GM19193 (cell line): Measurements from ENCODE around the gene FMN2.

Experiments used
- POLR2A ChIP-seq: IDR thresholded peaks from 4 replicates; pipeline ENCODE4 v1.6.1; 2011; ENCODE audit not compliant: insufficient read depth, insufficient read length; ENCODE audit errors: extremely low read depth

The FMN2 gene

DNA sequence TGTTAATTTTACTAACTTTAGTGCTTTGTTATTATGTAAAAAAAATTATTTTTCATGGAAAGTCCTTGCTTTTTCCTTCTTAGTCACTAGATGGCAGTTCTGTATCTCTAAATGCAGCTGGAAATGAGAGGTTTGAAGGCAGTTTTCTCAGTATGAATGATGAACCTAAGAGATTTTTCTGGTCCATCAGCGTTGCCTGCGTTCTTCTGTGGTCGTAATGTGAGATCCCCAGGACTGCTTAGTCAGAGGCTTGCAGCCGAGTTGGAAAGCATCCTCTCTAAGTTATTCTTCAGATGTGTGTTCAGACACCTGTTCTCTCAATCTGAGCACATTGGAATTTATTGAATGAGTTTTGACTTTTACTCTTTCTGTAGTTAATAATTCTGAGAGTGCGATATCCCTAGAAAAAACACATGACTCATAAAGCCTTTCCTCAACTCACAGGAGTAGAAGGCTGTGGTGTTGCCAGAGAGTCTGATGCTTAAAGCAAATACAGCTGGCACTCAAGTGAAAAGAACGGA, 99.3 kb downstream of the FMN2 start:
- TF ChIP-seq POLR2A, result no peak

DNA sequence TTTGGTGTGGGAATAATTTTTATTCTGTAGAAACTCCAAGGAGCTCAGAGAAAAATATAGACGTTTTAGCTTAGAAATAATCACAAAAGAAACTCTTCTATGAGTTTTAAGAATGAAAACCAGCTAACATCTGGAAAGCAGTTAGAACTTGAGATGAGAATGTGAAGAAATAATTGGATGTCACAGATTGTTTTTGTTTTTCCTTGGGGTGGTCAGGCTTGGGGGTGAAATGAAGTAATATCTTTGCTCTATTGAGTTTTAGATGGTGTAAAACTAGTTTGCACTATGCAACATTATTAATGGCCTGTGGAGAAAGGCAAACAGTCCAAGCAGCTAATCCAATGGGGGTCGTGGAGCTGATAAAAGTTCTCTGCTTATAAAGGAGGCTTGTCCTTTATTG, 101.2 kb downstream of the FMN2 start:
- no peak for TF ChIP-seq POLR2A

GRCh38 chr1:240193679-240194078, 102.0 kb downstream of the FMN2 start:
- no peak for TF ChIP-seq POLR2A

DNA sequence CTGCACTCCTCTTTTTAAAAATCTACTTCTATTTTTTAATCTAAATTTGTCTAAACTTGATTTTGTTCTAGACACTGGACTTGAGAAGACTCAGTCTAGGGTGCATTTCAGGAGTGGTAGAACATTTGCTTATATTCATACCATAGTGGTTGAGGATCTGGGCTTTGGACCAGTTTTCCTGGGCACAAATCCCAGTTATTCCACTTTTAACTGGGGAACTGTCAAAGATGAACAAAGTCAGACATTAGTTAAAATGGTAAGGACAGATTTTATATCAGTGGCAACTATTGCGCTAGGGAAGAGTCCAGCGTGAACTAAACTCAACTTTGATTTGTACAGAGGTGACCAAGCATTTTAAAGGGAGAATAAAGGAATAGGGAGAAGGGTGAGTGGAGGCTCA, 102.4 kb downstream of the FMN2 start:
- TF ChIP-seq POLR2A, result no peak

DNA sequence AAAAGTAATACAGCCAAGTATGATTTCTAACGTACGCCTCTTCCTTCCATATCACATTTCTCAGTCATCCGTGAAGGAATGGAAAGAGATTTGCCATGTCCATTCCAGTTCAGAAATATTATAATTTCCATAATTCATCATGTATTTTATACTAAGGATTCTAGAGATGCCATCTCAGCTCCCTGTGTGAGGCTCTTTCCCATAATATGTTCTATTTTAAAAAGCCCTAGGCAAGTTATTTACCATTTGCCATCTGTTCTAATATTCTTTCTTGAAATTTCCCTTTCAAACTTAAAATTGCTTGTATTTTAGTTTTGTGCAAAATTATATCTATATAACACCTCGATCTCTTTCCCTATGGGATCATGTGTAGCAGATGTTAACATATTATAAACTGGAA, 106.7 kb downstream of the FMN2 start:
- no peak for TF ChIP-seq POLR2A

DNA sequence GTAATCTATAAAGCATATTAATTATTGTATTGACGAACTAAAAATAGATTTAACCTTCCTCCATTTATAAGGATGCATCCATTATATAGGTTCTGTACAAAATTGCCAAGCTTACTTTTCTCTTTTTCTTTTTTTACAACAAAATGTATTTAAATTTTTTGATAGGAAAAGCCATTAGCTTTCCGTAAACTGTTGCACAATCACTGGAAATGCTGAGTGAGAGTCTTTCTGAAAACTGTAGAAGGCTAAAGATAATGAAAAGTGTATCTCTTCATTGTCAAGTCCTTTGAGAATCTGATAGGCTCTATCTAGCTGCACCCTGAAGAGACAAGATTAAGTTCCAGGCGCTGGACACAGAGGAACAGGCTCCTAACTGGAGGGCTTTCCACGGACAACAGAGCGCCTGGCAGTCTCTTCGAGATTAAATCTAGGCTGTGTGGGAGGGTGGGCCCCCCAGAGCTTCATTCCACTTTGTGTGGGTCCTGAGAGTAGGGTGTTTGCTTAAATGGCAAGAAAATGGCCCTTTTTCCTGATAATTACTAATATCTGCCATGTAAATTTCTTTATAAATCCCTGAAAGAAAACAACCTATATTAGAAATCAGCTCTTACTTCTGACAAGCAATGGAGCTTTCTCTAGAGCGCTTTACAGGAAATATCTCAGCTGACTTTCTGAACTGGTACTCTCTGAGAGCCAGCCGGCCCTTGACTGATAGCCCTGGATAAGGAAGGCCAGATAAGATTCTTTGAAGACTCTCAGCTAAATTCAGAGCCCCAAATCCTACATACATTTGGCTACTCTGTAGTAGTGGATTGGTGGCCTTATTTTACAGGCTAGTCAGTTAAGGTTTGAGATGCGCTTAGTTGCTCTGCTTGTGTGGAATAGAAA, 108.3 kb downstream of the FMN2 start:
- TF ChIP-seq POLR2A, result no peak

DNA sequence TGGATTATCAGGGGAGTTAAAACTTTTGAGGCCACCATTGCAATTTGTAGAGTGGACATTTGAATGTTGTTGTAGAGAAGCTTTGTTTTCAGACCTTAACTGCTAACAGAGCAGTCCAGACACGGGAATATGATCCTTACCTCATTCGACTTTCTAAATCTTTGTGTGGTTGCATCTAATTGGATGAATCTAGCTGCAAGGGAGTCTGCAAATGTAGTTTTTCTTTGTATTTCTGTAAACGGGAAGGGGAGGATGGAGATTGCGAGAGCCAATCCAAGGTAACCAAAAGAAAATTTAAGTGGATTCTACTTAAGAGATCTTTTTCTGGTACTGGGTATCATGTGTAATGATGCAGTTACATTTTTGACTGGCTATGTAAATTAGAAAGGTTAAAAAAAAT, 110.2 kb downstream of the FMN2 start:
- no peak for TF ChIP-seq POLR2A

- no peak for TF ChIP-seq POLR2A
These were observed 115.5 kb downstream of the FMN2 start for GRCh38 chr1:240207073-240207709.

- no peak for TF ChIP-seq POLR2A
These were observed 118.3 kb downstream of the FMN2 start for GRCh38 chr1:240210026-240210425.

GRCh38 chr1:240212556-240212955, 120.9 kb downstream of the FMN2 start:
- no peak for TF ChIP-seq POLR2A

DNA sequence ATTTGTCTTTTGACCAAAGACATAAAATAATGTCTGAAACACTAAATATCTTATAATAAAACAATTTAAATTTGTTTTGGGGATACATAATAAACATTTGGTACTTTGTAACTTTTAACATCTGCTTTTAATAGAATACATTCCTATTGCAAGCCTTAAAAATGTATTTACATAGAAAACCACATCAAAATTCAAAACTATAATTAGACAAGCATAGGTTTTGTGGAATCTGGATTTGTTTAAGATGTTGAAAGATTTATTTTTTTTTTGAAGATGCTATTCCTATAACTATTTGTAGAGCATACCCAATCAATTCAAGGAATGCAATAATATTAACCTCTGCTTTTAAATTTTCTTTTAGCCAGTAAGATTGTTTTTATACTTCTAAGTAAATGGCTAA, 125.7 kb downstream of the FMN2 start:
- TF ChIP-seq POLR2A, result no peak

DNA sequence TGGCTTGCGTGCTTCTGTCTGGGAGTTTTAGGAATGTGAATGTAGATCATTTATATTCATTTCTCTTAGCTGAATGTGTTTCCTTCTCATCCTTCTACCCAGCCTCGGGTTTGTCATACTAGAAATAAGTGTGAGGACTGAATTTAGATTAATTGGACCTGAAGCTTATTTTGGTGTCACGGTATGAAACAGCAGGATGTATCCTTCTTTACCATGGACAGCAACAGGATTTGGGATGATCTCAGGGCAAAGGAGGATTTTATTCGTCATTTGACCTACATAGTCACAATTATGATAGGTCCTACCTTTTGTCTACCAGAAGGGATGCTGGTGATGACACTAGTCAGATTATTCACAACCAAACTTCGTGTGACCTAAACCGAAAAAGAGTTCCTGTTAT, 127.4 kb downstream of the FMN2 start:
- no peak for TF ChIP-seq POLR2A

DNA sequence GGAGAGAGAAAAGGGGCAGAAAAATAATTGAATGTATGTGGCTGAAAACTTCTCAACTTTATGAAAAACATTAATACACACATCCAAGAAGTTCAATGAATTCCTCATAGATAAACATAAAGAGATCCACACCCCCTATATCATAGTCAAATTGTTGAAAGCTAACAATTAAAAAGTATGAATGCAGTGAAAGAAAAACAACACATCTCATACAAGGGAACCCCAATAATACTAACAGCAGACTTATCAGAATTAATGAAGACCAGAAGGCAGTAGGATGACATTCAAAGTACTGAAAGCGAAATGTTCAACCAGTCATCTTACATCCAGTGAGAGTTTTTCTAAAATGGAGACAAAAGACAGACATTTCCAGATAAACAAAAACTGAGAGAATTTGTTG, 134.4 kb downstream of the FMN2 start:
- TF ChIP-seq POLR2A, result no peak

DNA sequence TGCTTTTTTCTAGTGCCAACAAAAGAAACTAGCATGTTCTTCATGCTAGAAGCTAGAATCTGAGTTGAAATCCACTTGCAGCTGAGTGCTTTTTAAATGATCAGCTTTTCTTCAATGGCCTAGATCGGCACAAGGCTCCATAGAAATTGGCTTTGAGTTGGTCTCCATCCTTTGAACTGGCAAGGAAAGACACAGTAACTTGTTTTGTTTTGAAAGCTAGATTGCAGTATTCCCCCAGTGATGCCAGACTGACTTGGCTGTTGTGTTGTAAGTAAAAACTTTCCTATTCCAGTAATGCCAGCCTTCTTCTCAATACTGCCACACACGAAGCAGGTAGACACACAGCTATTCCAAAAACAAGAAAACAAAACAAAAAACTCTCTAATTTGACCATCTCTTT, 139.1 kb downstream of the FMN2 start:
- no peak for TF ChIP-seq POLR2A

DNA sequence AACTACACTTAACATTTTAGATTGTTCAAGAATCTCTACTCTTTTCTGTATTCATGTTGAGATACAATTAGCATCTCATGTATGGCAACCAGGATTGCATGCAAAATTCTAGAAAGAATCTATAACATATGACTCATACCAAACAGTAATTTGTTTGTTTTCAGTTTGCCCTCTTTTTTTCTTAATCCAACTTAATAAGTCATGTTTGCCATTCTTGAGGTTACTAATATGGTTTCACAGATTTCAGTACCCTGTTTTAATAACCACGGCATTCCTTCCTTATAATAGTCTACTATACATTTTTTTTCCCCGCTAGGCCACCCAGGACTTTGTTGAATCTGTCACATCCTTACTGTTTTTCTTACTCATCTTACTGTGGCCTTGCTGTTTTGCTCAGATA, 140.8 kb downstream of the FMN2 start:
- TF ChIP-seq POLR2A, result no peak

DNA sequence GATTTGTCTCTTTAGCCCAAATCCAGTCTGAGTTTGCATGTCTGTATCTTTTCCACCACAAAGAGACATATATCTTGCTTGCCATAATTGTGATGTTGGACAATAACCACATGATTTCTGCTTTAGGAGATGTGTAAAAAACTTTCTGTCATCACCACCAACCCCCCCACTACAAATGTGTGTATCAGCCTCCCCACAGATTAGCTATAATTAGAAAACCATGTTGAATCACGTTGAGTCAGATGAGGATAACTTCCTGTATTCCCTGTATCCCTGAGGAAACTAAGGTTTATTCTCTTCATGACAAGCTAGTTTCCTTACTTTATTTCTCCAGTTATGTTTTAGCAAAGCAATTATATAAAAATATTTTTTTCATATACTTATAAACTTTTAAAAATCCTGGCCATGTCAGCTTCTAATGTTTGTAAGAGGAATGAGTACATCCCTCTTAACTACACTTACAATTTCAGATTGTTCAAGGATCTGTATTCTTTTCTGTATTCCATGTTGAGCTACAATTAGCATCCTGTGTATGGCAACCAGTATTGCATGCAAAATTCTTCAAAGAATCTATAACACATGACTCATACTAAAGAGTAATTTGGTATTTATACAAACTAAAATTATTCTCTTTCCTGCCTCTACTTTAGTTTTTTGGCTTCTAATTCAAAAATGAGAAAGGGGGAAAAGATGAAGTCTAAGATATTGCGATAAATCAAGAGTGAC, 143.0 kb downstream of the FMN2 start:
- no peak for TF ChIP-seq POLR2A

- TF ChIP-seq POLR2A, result no peak
These were observed 144.0 kb downstream of the FMN2 start for GRCh38 chr1:240235521-240236288.
